A673 (cell line): ENCODE results near the gene KCND1. TPM values are rescaled to one million over a fixed set of nuclear protein-coding genes. Genes with fewer than 3 reads are reported as not detected.

Source experiments
- BruUV-seq: library from RNA; stranded (reverse); fragments of 400-500 nt; replicated peaks from 2 replicates; lab custom pipeline; 2021; lab: Mats Ljungman, UMichigan
- CTCF ChIA-PET: fragments of 300-600 bp; sonication (Branson Sonifier 250); formaldehyde crosslinking; loops from one replicate; lab custom pipeline; 2022; ENCODE audit warnings: antibody characterized with exemption; lab: Charles Lee
- POLR2A ChIA-PET: fragments of 300-600 bp; sonication (Branson Sonifier 250); formaldehyde crosslinking; loops from one replicate; lab custom pipeline; 2022; ENCODE audit warnings: antibody characterized with exemption; ENCODE audit not compliant: low non-redundant PET; lab: Charles Lee
- DNase-seq: peaks from one replicate; pipeline ENCODE4 v3.0.0-alpha.2; 2015; ENCODE audit warnings: low spot score
- H3K27ac ChIP-seq: fragments of 200-600 bp; sonication (generic); 2 replicates; pipeline ENCODE4 v1.5.1; 2016; ENCODE audit warnings: mixed run types, low read depth, mild to moderate bottlenecking, mixed read lengths, antibody characterized with exemption, low read length; ENCODE audit not compliant: poor library complexity, severe bottlenecking
- H3K27me3 ChIP-seq: fragments of 200-600 bp; sonication (generic); replicated peaks from 2 replicates; pipeline ENCODE4 v1.6.1; 2017; ENCODE audit warnings: mixed run types, low read depth, mild to moderate bottlenecking, mixed read lengths, antibody characterized with exemption, low read length; ENCODE audit not compliant: insufficient read depth, poor library complexity
- H3K36me3 ChIP-seq: fragments of 200-600 bp; sonication (generic); 2 replicates; pipeline ENCODE4 v1.6.1; 2016; ENCODE audit warnings: mixed run types, mild to moderate bottlenecking, mixed read lengths, antibody characterized with exemption, low read length; ENCODE audit not compliant: insufficient read depth, poor library complexity, severe bottlenecking
- H3K4me1 ChIP-seq: fragments of 200-600 bp; sonication (generic); 2 replicates; pipeline ENCODE4 v1.6.1; 2017; ENCODE audit warnings: mixed run types, mild to moderate bottlenecking, mixed read lengths, antibody characterized with exemption, low read length; ENCODE audit not compliant: insufficient read depth, poor library complexity, severe bottlenecking
- H3K4me3 ChIP-seq: fragments of 200-600 bp; sonication (generic); 2 replicates; pipeline ENCODE4 v1.5.1; 2016; ENCODE audit warnings: low read depth, mixed run types, mild to moderate bottlenecking, mixed read lengths, low read length; ENCODE audit not compliant: poor library complexity, severe bottlenecking
- H3K9me3 ChIP-seq: fragments of 200-600 bp; sonication (generic); 2 replicates; pipeline ENCODE4 v1.6.1; 2016; ENCODE audit warnings: mixed run types, low read depth, mild to moderate bottlenecking, mixed read lengths, antibody characterized with exemption, low read length; ENCODE audit not compliant: poor library complexity, severe bottlenecking
- EZH2 ChIP-seq: fragments of 200-600 bp; sonication (generic); IDR thresholded peaks from 2 replicates; pipeline ENCODE4 v1.6.1; 2017; ENCODE audit warnings: borderline replicate concordance, low read depth, mild to moderate bottlenecking, mixed read lengths, antibody characterized with exemption, low read length; ENCODE audit not compliant: poor library complexity, severe bottlenecking
- intact Hi-C: fragments of 100-400 bp; cut with micrococcal nuclease; formaldehyde crosslinking; loops from one replicate; pipeline ENCODE4 v1.10.0; 2022; ENCODE audit not compliant: unreplicated experiment
- total RNA-seq: library from RNA; stranded (reverse); gene quantifications from 2 replicates; pipeline ENCODE4 v1.2.3, GENCODE V29; 2021
- TF ChIP-seq, protein P1 (sequence below): fragments of 300-800, 200-600 bp; sonication (generic); conservative IDR thresholded peaks from 2 replicates; pipeline ENCODE4 v1.5.1; 2017; ENCODE audit warnings: low read depth, mild to moderate bottlenecking, antibody characterized with exemption, low read length, moderate library complexity, mixed read lengths

Gene KCND1
- total RNA-seq, 1 experiment from 2014 or later: 4.3 TPM

DNA sequence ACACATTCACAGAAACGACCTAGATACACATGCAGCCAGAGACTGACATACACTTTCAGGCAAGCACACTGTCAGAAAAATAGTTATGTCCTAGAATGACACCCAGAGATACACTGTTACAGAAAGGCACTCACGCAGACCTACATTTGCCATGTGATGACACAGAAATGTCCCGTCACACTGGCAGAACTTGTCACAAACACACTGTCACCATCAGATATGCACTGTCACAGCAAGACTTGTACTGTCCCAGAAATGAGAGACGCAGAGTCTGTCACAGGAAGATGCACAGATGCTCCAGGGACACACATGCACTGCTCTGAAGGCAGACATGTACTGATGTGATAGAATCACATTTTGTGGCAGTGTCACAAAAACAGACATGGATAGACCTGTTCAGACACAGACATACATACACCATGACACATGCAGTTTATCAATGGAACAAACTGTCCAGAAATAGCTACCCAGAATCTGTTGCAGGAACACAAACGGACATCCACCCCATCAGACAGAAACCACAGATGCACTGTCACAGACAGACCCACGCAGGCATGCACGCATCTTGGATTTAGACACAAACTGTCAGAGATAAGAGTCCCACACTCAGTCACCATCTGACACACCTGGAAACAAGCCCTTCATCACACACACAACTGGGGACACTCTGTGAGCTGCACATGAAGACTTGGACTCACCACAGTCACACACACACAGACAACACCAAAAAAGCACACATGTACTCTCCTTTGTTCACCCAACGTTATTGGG is 51.5 kb downstream of the KCND1 start:
- Histone ChIP-seq H3K27ac (no peak overlapping the region), H3K9me3 (no peaks in the 10 kb centered on the region), H3K36me3 (peaks cover 5% of the 10 kb centered on the region), H3K4me1 (peaks cover 4% of the 10 kb centered on the region), H3K4me3 (no peak overlapping the region), H3K27me3 (no peaks in the 10 kb centered on the region)
- POLR2A ChIA-PET: no interaction called here
- intact Hi-C loops: loop anchor here (5.0 kb wide), 1 partner anchor 323 kb away; the partner anchor contains the start of gene WDR13
- CTCF ChIA-PET: no interaction called here
- no peak for TF ChIP-seq EZH2
- TF ChIP-seq, protein P1, sequence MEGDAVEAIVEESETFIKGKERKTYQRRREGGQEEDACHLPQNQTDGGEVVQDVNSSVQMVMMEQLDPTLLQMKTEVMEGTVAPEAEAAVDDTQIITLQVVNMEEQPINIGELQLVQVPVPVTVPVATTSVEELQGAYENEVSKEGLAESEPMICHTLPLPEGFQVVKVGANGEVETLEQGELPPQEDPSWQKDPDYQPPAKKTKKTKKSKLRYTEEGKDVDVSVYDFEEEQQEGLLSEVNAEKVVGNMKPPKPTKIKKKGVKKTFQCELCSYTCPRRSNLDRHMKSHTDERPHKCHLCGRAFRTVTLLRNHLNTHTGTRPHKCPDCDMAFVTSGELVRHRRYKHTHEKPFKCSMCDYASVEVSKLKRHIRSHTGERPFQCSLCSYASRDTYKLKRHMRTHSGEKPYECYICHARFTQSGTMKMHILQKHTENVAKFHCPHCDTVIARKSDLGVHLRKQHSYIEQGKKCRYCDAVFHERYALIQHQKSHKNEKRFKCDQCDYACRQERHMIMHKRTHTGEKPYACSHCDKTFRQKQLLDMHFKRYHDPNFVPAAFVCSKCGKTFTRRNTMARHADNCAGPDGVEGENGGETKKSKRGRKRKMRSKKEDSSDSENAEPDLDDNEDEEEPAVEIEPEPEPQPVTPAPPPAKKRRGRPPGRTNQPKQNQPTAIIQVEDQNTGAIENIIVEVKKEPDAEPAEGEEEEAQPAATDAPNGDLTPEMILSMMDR: no peak
- no TSS peak for BruUV-seq
- DNase-seq: no peak

DNA sequence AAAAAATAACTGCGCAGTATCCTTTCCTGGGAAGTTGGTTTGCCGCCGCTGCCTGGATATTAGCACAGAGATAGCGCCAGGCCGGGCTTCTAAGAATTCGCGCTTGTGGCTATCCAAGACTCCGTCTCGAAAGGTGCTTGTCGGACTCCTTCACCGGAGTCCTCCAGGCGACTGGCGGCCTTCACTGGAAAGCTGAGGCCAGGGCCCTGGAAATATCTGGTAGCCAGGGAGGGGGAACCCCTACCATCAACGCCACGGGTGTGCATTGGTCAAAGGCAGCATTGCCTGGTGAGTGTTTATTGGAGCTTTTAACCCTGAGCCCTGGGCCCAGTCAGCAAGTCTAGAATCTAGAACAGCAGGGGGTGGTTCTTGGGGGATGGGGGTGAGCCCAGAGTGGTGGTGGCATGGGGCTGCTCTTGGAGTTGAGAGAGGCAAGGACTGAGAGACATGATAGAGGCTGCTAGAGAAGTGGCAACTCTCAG is 52.2 kb downstream of the KCND1 start:
- no peak for DNase-seq
- peak overlapping the region; percentile 48 for H3K27ac ChIP-seq
- no peaks in the 10 kb centered on the region for H3K27me3 ChIP-seq
- BruUV-seq: no TSS peak
- intact Hi-C loops: loop anchor here (5.0 kb wide), 1 partner anchor 322 kb away; the partner anchor contains the start of gene WDR13
- CTCF ChIA-PET: interaction anchor here (0.6 kb wide), 1 partner anchor 271 kb away, joined by 5 read pairs; no protein-coding TSS in a partner anchor
- H3K9me3 ChIP-seq: no peaks in the 10 kb centered on the region
- H3K4me1 ChIP-seq: peaks cover 4% of the 10 kb centered on the region
- peaks cover 8% of the 10 kb centered on the region for H3K36me3 ChIP-seq
- TF ChIP-seq, protein P1: no peak
- no peak for TF ChIP-seq EZH2
- H3K4me3 ChIP-seq: peak overlapping the region; percentile 69
- POLR2A ChIA-PET: no interaction called here

DNA sequence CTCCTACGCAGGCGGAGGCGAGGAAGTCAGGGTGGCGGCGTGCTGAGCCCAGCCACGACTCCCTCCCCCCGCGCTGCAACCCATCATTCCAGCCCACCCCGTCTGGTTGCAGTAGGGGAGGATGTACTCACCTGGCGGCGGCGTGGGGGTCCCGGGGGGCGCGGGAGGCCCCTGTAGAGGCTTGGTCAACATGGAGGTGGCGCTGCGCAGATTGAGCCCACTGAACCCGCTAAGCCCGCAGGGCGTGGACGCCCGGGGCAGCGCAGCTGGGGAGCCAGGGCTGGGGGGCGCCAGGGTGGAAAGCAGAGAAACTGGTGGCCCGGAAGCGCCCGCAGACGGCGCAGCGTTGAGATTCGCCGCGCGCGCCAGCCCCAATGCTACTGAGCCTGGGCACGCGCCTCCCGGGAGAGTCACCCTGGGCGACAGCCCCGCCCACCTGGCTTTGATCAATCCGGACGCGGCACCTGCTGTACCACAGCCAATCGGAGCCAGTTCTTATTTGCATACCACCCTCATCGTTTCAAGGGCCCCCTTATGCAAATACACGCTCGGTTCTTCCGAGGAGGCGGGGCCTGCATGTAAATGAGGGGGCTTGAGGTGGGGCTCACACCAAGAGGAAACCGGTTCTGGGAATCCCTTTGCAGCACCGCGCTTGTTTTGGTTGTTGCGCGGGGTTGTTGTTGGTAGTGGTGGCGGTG is 52.9 kb downstream of the KCND1 start, which contains the start of gene PIM2:
Gene PIM2 (minus strand): TSS at position 382 of the 698 bp plus-strand sequence. CDS start 190 bp downstream, at position 192.
- Histone ChIP-seq H3K4me3 (peak within 1 kb of the TSS; percentile 69), H3K27ac (peak within 1 kb of the TSS; percentile 81), H3K9me3 (no peaks in the 10 kb centered on the region), H3K36me3 (peaks cover 9% of the 10 kb centered on the region), H3K4me1 (peaks cover 4% of the 10 kb centered on the region), H3K27me3 (no peaks in the 10 kb centered on the region)
- no peak for TF ChIP-seq EZH2
- TF ChIP-seq, protein P1: no peak
- ChIA-PET POLR2A (no interaction called here), CTCF (interaction anchor here (0.6 kb wide), 1 partner anchor 270 kb away, joined by 5 read pairs; no protein-coding TSS in a partner anchor)
- intact Hi-C loops: loop anchor here (5.0 kb wide), 1 partner anchor 321 kb away; the partner anchor contains the start of gene WDR13
- peak; percentile 95 for DNase-seq
- BruUV-seq: no TSS peak
